Measurements from ENCODE around the gene RNF145.

RNF145 gene

GRCh38 chr5:159226451-159226850 lies 17.1 kb upstream of the RNF145 start:
- no peak for TF ChIP-seq MAX (IDR thresholded peaks at IDR 0.05)
- no peak for TF ChIP-seq YY1 (IDR thresholded peaks at IDR 0.05; ENCODE audit: low read depth)
- TF ChIP-seq CEBPB (IDR thresholded peaks at IDR 0.05) = no peak
- TF ChIP-seq ZBTB7A (IDR thresholded peaks at IDR 0.05; ENCODE audit: low read depth) = no peak
- TF ChIP-seq RAD21 (IDR thresholded peaks at IDR 0.05; ENCODE audit: low read depth) = no peak
- no peak for TF ChIP-seq EGR1 (IDR thresholded peaks at IDR 0.05)
- TF ChIP-seq CREB1 (IDR thresholded peaks at IDR 0.05; ENCODE audit: low read depth) = no peak
- no peak for TF ChIP-seq EP300 (IDR thresholded peaks at IDR 0.05; ENCODE audit: borderline replicate concordance)
- no peak for TF ChIP-seq TAF1 (IDR thresholded peaks at IDR 0.05; ENCODE audit: low read depth)

- TF ChIP-seq CEBPB (IDR thresholded peaks at IDR 0.05) = no peak
- TF ChIP-seq REST (IDR thresholded peaks at IDR 0.05; ENCODE audit: low read depth) = no peak
- no peak for TF ChIP-seq MAX (IDR thresholded peaks at IDR 0.05)
- TF ChIP-seq TCF12 (IDR thresholded peaks at IDR 0.05; ENCODE audit: low read depth) = no peak
- no peak for TF ChIP-seq NFIC (IDR thresholded peaks at IDR 0.05)
- TF ChIP-seq TEAD4 (IDR thresholded peaks at IDR 0.05) = no peak
- no peak for TF ChIP-seq YY1 (IDR thresholded peaks at IDR 0.05; ENCODE audit: low read depth)
- no peak for TF ChIP-seq CREB1 (IDR thresholded peaks at IDR 0.05; ENCODE audit: low read depth)
- TF ChIP-seq USF1 (IDR thresholded peaks at IDR 0.05) = no peak
These were observed 15.1 kb upstream of the RNF145 start for GRCh38 chr5:159224471-159224870.

GRCh38 chr5:159223469-159223868 lies 14.1 kb upstream of the RNF145 start:
- no peak for TF ChIP-seq TCF12 (IDR thresholded peaks at IDR 0.05; ENCODE audit: low read depth)
- TF ChIP-seq MAX (IDR thresholded peaks at IDR 0.05) = no peak
- TF ChIP-seq TEAD4 (IDR thresholded peaks at IDR 0.05) = no peak
- TF ChIP-seq CEBPB (IDR thresholded peaks at IDR 0.05) = no peak
- no peak for TF ChIP-seq ZBTB7A (IDR thresholded peaks at IDR 0.05; ENCODE audit: low read depth)
- TF ChIP-seq REST (IDR thresholded peaks at IDR 0.05; ENCODE audit: low read depth) = no peak
- TF ChIP-seq FOXM1 (IDR thresholded peaks at IDR 0.05; ENCODE audit: borderline replicate concordance, low read depth) = no peak
- TF ChIP-seq TAF1 (IDR thresholded peaks at IDR 0.05; ENCODE audit: low read depth) = no peak
- no peak for TF ChIP-seq CREB1 (IDR thresholded peaks at IDR 0.05; ENCODE audit: low read depth)
- no peak for TF ChIP-seq EGR1 (IDR thresholded peaks at IDR 0.05)
- no peak for TF ChIP-seq EP300 (IDR thresholded peaks at IDR 0.05; ENCODE audit: borderline replicate concordance)
- TF ChIP-seq USF1 (IDR thresholded peaks at IDR 0.05) = no peak
- TF ChIP-seq NFIC (IDR thresholded peaks at IDR 0.05) = no peak
- TF ChIP-seq YY1 (IDR thresholded peaks at IDR 0.05; ENCODE audit: low read depth) = no peak
- no peak for TF ChIP-seq RAD21 (IDR thresholded peaks at IDR 0.05; ENCODE audit: low read depth)

GRCh38 chr5:159220206-159220605 lies 10.9 kb upstream of the RNF145 start:
- no peak for TF ChIP-seq NFIC (IDR thresholded peaks at IDR 0.05)
- no peak for TF ChIP-seq ZBTB7A (IDR thresholded peaks at IDR 0.05; ENCODE audit: low read depth)
- no peak for TF ChIP-seq YY1 (IDR thresholded peaks at IDR 0.05; ENCODE audit: low read depth)
- no peak for TF ChIP-seq FOXM1 (IDR thresholded peaks at IDR 0.05; ENCODE audit: borderline replicate concordance, low read depth)
- TF ChIP-seq TEAD4 (IDR thresholded peaks at IDR 0.05) = no peak
- TF ChIP-seq TAF1 (IDR thresholded peaks at IDR 0.05; ENCODE audit: low read depth) = no peak
- no peak for TF ChIP-seq TCF12 (IDR thresholded peaks at IDR 0.05; ENCODE audit: low read depth)
- TF ChIP-seq RAD21 (IDR thresholded peaks at IDR 0.05; ENCODE audit: low read depth) = no peak
- no peak for TF ChIP-seq EP300 (IDR thresholded peaks at IDR 0.05; ENCODE audit: borderline replicate concordance)
- TF ChIP-seq USF1 (IDR thresholded peaks at IDR 0.05) = no peak
- TF ChIP-seq REST (IDR thresholded peaks at IDR 0.05; ENCODE audit: low read depth) = no peak
- TF ChIP-seq EGR1 (IDR thresholded peaks at IDR 0.05) = no peak
- TF ChIP-seq CREB1 (IDR thresholded peaks at IDR 0.05; ENCODE audit: low read depth) = no peak
- no peak for TF ChIP-seq MAX (IDR thresholded peaks at IDR 0.05)
- no peak for TF ChIP-seq CEBPB (IDR thresholded peaks at IDR 0.05)

Data from Ishikawa (cell line).